Tibial nerve (tissue), 4 donors: ENCODE data around the gene EPHA10. TPM values are rescaled to one million over a fixed set of nuclear protein-coding genes. Genes with fewer than 3 reads are reported as not detected.

ENCODE experiments used
- DNase-seq, 2 donors: peaks; one replicate each; pipeline ENCODE4 v3.0.0-alpha.2; 2019; ENCODE audit warnings: low spot score in 2 of 2
- H3K27ac ChIP-seq, 4 donors: fragments of 200-600 bp; sonication (generic) in 3 of 4; one replicate each; pipeline ENCODE4 v1.5.1; 2017 to 2019; ENCODE audit warnings: mild to moderate bottlenecking in 1 of 4
- H3K27me3 ChIP-seq, 2 donors: fragments of 200-600 bp; sonication (generic) in 1 of 2; one replicate each; pipeline versions ENCODE4 v1.5.1 to v1.6.0; 2017 to 2019
- H3K36me3 ChIP-seq, 3 donors: fragments of 200-600 bp; sonication (generic); one replicate each; pipeline ENCODE4 v1.5.1; 2018 to 2019
- H3K4me1 ChIP-seq, 4 donors: fragments of 200-600 bp; sonication (generic) in 3 of 4; one replicate each; pipeline ENCODE4 v1.5.1; 2017 to 2019
- H3K4me3 ChIP-seq, 4 donors: fragments of 200-600 bp; sonication (generic) in 3 of 4; one replicate each; pipeline ENCODE4 v1.5.1; 2017 to 2019; ENCODE audit warnings: mild to moderate bottlenecking in 1 of 4, moderate library complexity in 1 of 4
- H3K9me3 ChIP-seq, 4 donors: fragments of 200-600 bp; sonication (generic) in 3 of 4; one replicate each; pipeline ENCODE4 v1.5.1; 2017 to 2019
- CTCF ChIP-seq, 5 experiments: fragments of 200-600 bp in 3 of 5; fragments of 450-650 bp in 2 of 5; sonication (generic) in 3 of 5; IDR thresholded peaks; one replicate each; pipeline ENCODE4 v1.5.1; 2016 to 2019; ENCODE audit warnings: antibody characterized with exemption in 5 of 5, mild to moderate bottlenecking in 3 of 5, moderate library complexity in 2 of 5
- EP300 ChIP-seq, 2 donors: sonication (generic); formaldehyde crosslinking; IDR thresholded peaks; one replicate each; pipeline ENCODE4 v1.6.1; 2017; ENCODE audit warnings: antibody characterized with exemption in 2 of 2, mild to moderate bottlenecking in 1 of 2
- POLR2A ChIP-seq, 2 donors: fragments of 450-650 bp; IDR thresholded peaks; one replicate each; pipeline ENCODE4 v1.6.1; 2017; ENCODE audit warnings: antibody characterized with exemption in 2 of 2, mild to moderate bottlenecking in 2 of 2, moderate library complexity in 2 of 2
- WGBS, 2 donors: methylation state at CpG; one replicate each; pipeline ENCODE4 v1.1.5; 2018; 5-methylcytosine and 5-hydroxymethylcytosine counted together
- total RNA-seq, 4 donors: library from RNA; depleted of rRNA; stranded (reverse); fragments of >200 nt; gene quantifications; one replicate each; pipeline ENCODE4 v1.1.0, GENCODE V29; 2016

EPHA10 gene
- total RNA-seq, 4 donors from 2014 or later = under 0.01 to 0.30 (median 0.21) TPM; not detected in 1

DNA sequence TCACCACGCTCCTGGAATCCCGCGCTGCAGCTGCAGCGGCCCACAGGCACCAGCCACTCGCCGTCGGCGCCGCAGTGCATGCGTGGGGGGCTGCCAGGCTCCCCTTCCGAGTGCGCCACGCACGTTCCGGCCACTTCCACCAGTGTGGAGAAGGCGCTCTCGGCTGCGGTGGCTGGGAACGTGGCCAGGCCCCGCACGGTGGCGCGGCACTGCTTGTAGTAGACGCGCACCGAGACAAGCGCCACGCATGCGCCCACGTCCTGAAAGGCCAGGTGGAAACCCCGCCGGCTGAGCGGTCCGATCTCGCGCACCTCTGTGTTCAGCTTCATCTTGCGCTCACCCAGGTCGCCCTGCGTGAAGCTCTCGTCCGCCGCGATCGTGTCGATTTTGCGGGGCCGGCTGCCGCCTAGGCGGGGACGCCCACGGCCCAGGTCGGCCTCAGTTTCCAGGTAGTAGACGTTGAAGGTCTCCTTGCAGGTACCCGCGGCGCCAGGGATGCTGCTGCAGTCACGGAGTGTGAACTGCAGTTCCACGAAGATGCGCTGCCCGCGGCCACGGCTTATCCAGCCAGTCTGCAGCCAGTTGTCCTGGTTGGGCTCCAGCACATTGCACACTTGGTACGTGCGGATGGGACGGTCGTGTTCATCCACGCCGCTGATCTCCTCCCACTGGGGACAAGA lies 3.4 kb downstream of the EPHA10 start:
- Histone ChIP-seq H3K4me1 (peaks cover 0 to 12% (median 2%) of the 10 kb centered on the region in 4 donors), H3K36me3 (no peaks in the 10 kb centered on the region), H3K27ac (no peak overlapping the region), H3K27me3 (peaks cover 0 to 84% of the 10 kb centered on the region in 2 donors), H3K4me3 (no peak overlapping the region), H3K9me3 (peaks cover 0 to 12% (median 0%) of the 10 kb centered on the region in 4 donors)
- 56 to 61% methylated on average over 52 to 62 of the region's 68 CpGs for WGBS, 2 donors
- DNase-seq = no peak
- TF ChIP-seq CTCF (IDR thresholded peaks at IDR 0.05) (no peak), EP300 (IDR thresholded peaks at IDR 0.05) (no peak)

- Histone ChIP-seq H3K4me3 (no peak overlapping the region), H3K9me3 (peaks cover 0 to 12% (median 0%) of the 10 kb centered on the region in 4 donors), H3K27me3 (peaks cover 0 to 82% of the 10 kb centered on the region in 2 donors), H3K36me3 (no peaks in the 10 kb centered on the region), H3K27ac (no peak overlapping the region), H3K4me1 (no peaks in the 10 kb centered on the region)
- DNase-seq = no peak
- 83 to 86% methylated on average over 2 of the region's 2 CpGs for WGBS, 2 donors
- TF ChIP-seq CTCF (IDR thresholded peaks at IDR 0.05) = no peak
- no peak for TF ChIP-seq POLR2A (IDR thresholded peaks at IDR 0.05)
- TF ChIP-seq EP300 (IDR thresholded peaks at IDR 0.05) = no peak
These were observed 5.5 kb downstream of the EPHA10 start for GRCh38 chr1:37759451-37759850.

GRCh38 chr1:37755951-37756560 lies 8.9 kb downstream of the EPHA10 start:
- WGBS, 2 donors = 62 to 78% methylated on average over 4 of the region's 4 CpGs
- no peak for TF ChIP-seq POLR2A (IDR thresholded peaks at IDR 0.05)
- no peak for TF ChIP-seq EP300 (IDR thresholded peaks at IDR 0.05)
- no peak for TF ChIP-seq CTCF (IDR thresholded peaks at IDR 0.05)
- H3K4me3 ChIP-seq = no peak overlapping the region
- no peaks in the 10 kb centered on the region for H3K36me3 ChIP-seq
- H3K27ac ChIP-seq = no peak overlapping the region
- DNase-seq = no peak
- H3K27me3 ChIP-seq = peaks cover 0 to 78% of the 10 kb centered on the region in 2 donors
- H3K4me1 ChIP-seq = peaks cover 0 to 17% (median 1%) of the 10 kb centered on the region in 4 donors
- H3K9me3 ChIP-seq = no peaks in the 10 kb centered on the region

- no peak for DNase-seq
- peaks cover 0 to 78% of the 10 kb centered on the region in 2 donors for H3K27me3 ChIP-seq
- no peak overlapping the region for H3K4me3 ChIP-seq
- H3K36me3 ChIP-seq = no peaks in the 10 kb centered on the region
- WGBS, 2 donors = 53 to 91% methylated on average over 1 of the region's 1 CpG
- peaks cover 0 to 17% (median 1%) of the 10 kb centered on the region in 4 donors for H3K4me1 ChIP-seq
- no peak for TF ChIP-seq EP300 (IDR thresholded peaks at IDR 0.05)
- no peak for TF ChIP-seq POLR2A (IDR thresholded peaks at IDR 0.05)
- TF ChIP-seq CTCF (IDR thresholded peaks at IDR 0.05) = no peak
- H3K9me3 ChIP-seq = no peaks in the 10 kb centered on the region
- no peak overlapping the region for H3K27ac ChIP-seq
These were observed 9.6 kb downstream of the EPHA10 start for GRCh38 chr1:37755290-37755689.
